Liver (tissue), 9 donors: ENCODE measurements around the gene FGF14. TPM values are rescaled to one million over a fixed set of nuclear protein-coding genes. Genes with fewer than 3 reads are reported as not detected.

Experiments
- DNase-seq: peaks from one replicate; pipeline ENCODE4 v3.0.0-alpha.2; 2017; ENCODE audit warnings: low spot score
- H3K27ac ChIP-seq, 2 donors: one replicate each; pipeline ENCODE4 v1.7.0; 2013; ENCODE audit warnings: inconsistent platforms in 2 of 2, low read length in 2 of 2, control low read depth in 1 of 2, low read depth in 1 of 2, mild to moderate bottlenecking in 1 of 2
- H3K27me3 ChIP-seq, 4 donors: one replicate each; pipeline versions ENCODE4 v1.6.1 to v1.7.0; 2013; ENCODE audit warnings: low read length in 3 of 4, inconsistent platforms in 1 of 4, mild to moderate bottlenecking in 1 of 4, moderate library complexity in 1 of 4; ENCODE audit not compliant: control insufficient read depth in 4 of 4, insufficient read depth in 4 of 4
- H3K36me3 ChIP-seq, 4 donors: one replicate each; pipeline versions ENCODE4 v1.6.1 to v1.7.0; 2013; ENCODE audit warnings: low read length in 3 of 4, mild to moderate bottlenecking in 3 of 4, low read depth in 1 of 4, moderate library complexity in 1 of 4; ENCODE audit not compliant: control insufficient read depth in 4 of 4, insufficient read depth in 3 of 4
- H3K4me1 ChIP-seq, 4 donors: one replicate each; pipeline versions ENCODE4 v1.6.1 to v1.7.0; 2013; ENCODE audit warnings: low read length in 3 of 4, mild to moderate bottlenecking in 3 of 4, moderate library complexity in 1 of 4; ENCODE audit not compliant: control insufficient read depth in 4 of 4, insufficient read depth in 4 of 4
- H3K4me3 ChIP-seq, 3 donors: one replicate each; pipeline versions ENCODE4 v1.6.1 to v1.7.0; 2013; ENCODE audit warnings: low read length in 3 of 3, control low read depth in 1 of 3, low read depth in 1 of 3, mild to moderate bottlenecking in 1 of 3
- H3K9ac ChIP-seq, 2 donors: one replicate each; pipeline ENCODE4 v1.7.0; 2013; ENCODE audit warnings: low read length in 2 of 2, mild to moderate bottlenecking in 2 of 2, moderate library complexity in 2 of 2, control low read depth in 1 of 2, low read depth in 1 of 2
- H3K9me3 ChIP-seq, 4 donors: one replicate each; pipeline versions ENCODE4 v1.6.1 to v1.7.0; 2013; ENCODE audit warnings: low read length in 3 of 4; ENCODE audit not compliant: control insufficient read depth in 4 of 4
- ATF3 ChIP-seq: IDR thresholded peaks from 2 replicates; pipeline ENCODE4 v1.6.1; 2016; ENCODE audit warnings: antibody characterized with exemption
- EGR1 ChIP-seq, 2 donors: IDR thresholded peaks; 2 replicates each; pipeline ENCODE4 v1.6.1; 2016 to 2018; ENCODE audit warnings: antibody characterized with exemption in 2 of 2, low read depth in 2 of 2
- FOXA1 ChIP-seq: IDR thresholded peaks from 2 replicates; pipeline ENCODE4 v1.6.1; 2016; ENCODE audit warnings: antibody characterized with exemption
- HNF4A ChIP-seq, 2 donors: conservative IDR thresholded peaks; 2 replicates each; pipeline ENCODE4 v1.6.1; 2016; ENCODE audit warnings: antibody characterized with exemption in 2 of 2, mild to moderate bottlenecking in 2 of 2
- HNF4G ChIP-seq: IDR thresholded peaks from 2 replicates; pipeline ENCODE4 v1.6.1; 2016; ENCODE audit warnings: antibody characterized with exemption
- JUND ChIP-seq, 2 donors: IDR thresholded peaks; 2 replicates each; pipeline ENCODE4 v1.6.1; 2016; ENCODE audit warnings: antibody characterized with exemption in 2 of 2
- NR2F2 ChIP-seq: IDR thresholded peaks from 2 replicates; pipeline ENCODE4 v1.6.1; 2016; ENCODE audit warnings: antibody characterized with exemption
- RAD21 ChIP-seq, 2 donors: IDR thresholded peaks; 2 replicates each; pipeline ENCODE4 v1.6.1; 2016; ENCODE audit warnings: antibody characterized with exemption in 2 of 2, mild to moderate bottlenecking in 2 of 2
- REST ChIP-seq: IDR thresholded peaks from 2 replicates; pipeline ENCODE4 v1.6.1; 2016; ENCODE audit warnings: antibody characterized with exemption, mild to moderate bottlenecking
- RXRA ChIP-seq, 2 donors: IDR thresholded peaks; 2 replicates each; pipeline ENCODE4 v1.6.1; 2017 to 2018; ENCODE audit warnings: antibody characterized with exemption in 2 of 2, mild to moderate bottlenecking in 1 of 2
- SP1 ChIP-seq: IDR thresholded peaks from 2 replicates; pipeline ENCODE4 v1.6.1; 2018; ENCODE audit warnings: antibody characterized with exemption, mild to moderate bottlenecking
- TAF1 ChIP-seq: conservative IDR thresholded peaks from 2 replicates; pipeline ENCODE4 v1.6.1; 2016; ENCODE audit warnings: antibody characterized with exemption, mild to moderate bottlenecking
- YY1 ChIP-seq: IDR thresholded peaks from 2 replicates; pipeline ENCODE4 v1.6.1; 2016; ENCODE audit warnings: antibody characterized with exemption, mild to moderate bottlenecking
- WGBS: extraction: QIAGEN DNeasy Blood & Tissue Kit; methylation state at CpG from one replicate; pipeline ENCODE4 v1.1.7; 2013; 5-methylcytosine and 5-hydroxymethylcytosine counted together
- polyA plus RNA-seq, 2 donors: library from polyadenylated mRNA; stranded (reverse) in 1 of 2; unstranded in 1 of 2; fragments of 200-250 nt in 1 of 2; fragments of >200 nt in 1 of 2; fragmentation: Nextera tagmentation in 1 of 2; extraction: Ambion mirVana in 1 of 2; gene quantifications; one replicate each; pipeline versions ENCODE4 v1.2.1 to v1.2.3, GENCODE V29; 2013 to 2015
- total RNA-seq, 2 donors: library from RNA; depleted of rRNA; stranded (reverse); fragments of >200 nt; gene quantifications; one replicate each; pipeline ENCODE4 v1.2.3, GENCODE V29; 2014
- TF ChIP-seq, protein P1 (sequence below): IDR thresholded peaks from 2 replicates; pipeline ENCODE4 v1.6.1; 2016; ENCODE audit warnings: antibody characterized with exemption
- TF ChIP-seq, protein P2 (sequence below): fragments of 150-350 bp; IDR thresholded peaks from 2 replicates; pipeline ENCODE4 v1.5.1; 2017; ENCODE audit warnings: improper control_type of control experiment, low read depth, low read length; ENCODE audit not compliant: missing input control
- donor health status: healthy.
- donor health status: healthy.
- donor health status: healthy.
- donor health status: healthy.
- donor health status: healthy.

FGF14 gene
- total and polyA plus RNA-seq, 4 donors = 0.05 to 3.3 (median 1.0) TPM

GRCh38 chr13:102089722-102090121, 312.1 kb downstream of the FGF14 start:
- H3K4me1 ChIP-seq = peaks cover 0 to 9% (median 2%) of the 10 kb centered on the region in 4 donors
- TF ChIP-seq YY1 = no peak
- no peak for TF ChIP-seq NR2F2
- no peak for TF ChIP-seq HNF4G
- TF ChIP-seq TAF1 = no peak
- no peak for TF ChIP-seq REST
- TF ChIP-seq SP1 = no peak
- TF ChIP-seq, protein P1, sequence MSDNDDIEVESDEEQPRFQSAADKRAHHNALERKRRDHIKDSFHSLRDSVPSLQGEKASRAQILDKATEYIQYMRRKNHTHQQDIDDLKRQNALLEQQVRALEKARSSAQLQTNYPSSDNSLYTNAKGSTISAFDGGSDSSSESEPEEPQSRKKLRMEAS = no peak

DNA sequence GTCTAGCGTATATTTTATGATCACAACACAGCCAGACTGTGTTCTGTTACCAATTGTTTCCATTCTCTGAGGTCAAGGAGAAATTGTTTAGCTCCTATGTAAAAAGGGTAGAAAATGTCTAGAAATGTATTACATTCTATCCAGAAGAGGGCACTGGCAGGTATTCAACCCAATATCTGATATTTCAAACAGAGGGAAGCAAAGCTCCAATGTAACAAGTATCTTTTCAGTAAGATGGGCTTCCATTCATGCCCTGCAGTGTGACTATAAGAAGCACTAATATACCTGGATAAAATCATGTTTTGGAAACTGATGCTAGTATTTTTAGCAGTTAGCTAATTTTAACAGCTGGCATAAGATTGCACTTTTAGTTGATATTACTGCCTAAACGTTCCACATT, 312.7 kb downstream of the FGF14 start:
- no peak for TF ChIP-seq JUND (IDR thresholded peaks at IDR 0.05)
- TF ChIP-seq, protein P2, sequence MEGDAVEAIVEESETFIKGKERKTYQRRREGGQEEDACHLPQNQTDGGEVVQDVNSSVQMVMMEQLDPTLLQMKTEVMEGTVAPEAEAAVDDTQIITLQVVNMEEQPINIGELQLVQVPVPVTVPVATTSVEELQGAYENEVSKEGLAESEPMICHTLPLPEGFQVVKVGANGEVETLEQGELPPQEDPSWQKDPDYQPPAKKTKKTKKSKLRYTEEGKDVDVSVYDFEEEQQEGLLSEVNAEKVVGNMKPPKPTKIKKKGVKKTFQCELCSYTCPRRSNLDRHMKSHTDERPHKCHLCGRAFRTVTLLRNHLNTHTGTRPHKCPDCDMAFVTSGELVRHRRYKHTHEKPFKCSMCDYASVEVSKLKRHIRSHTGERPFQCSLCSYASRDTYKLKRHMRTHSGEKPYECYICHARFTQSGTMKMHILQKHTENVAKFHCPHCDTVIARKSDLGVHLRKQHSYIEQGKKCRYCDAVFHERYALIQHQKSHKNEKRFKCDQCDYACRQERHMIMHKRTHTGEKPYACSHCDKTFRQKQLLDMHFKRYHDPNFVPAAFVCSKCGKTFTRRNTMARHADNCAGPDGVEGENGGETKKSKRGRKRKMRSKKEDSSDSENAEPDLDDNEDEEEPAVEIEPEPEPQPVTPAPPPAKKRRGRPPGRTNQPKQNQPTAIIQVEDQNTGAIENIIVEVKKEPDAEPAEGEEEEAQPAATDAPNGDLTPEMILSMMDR = peak; percentile 12
- peak; percentile 40 to 63 for TF ChIP-seq RAD21 (IDR thresholded peaks at IDR 0.05)
- H3K27ac ChIP-seq = no peak overlapping the region
- no peak overlapping the region for H3K4me3 ChIP-seq
- WGBS = 69% methylated on average over 2 of the region's 2 CpGs
- H3K9ac ChIP-seq = no peak overlapping the region
- H3K4me1 ChIP-seq = peaks cover 0 to 9% (median 2%) of the 10 kb centered on the region in 4 donors
- no peaks in the 10 kb centered on the region for H3K9me3 ChIP-seq
- no peaks in the 10 kb centered on the region for H3K36me3 ChIP-seq
- DNase-seq = no peak
- H3K27me3 ChIP-seq = no peaks in the 10 kb centered on the region

More at GRCh38 chr13:102089722-102090121, 312.1 kb downstream of the FGF14 start:
- Histone ChIP-seq H3K36me3 (no peaks in the 10 kb centered on the region), H3K27me3 (no peaks in the 10 kb centered on the region), H3K4me3 (no peak overlapping the region), H3K9ac (no peak overlapping the region), H3K9me3 (no peaks in the 10 kb centered on the region), H3K27ac (no peak overlapping the region)
- no peak for DNase-seq

GRCh38 chr13:102073251-102073650, 328.6 kb downstream of the FGF14 start:
- Histone ChIP-seq H3K27me3 (no peaks in the 10 kb centered on the region), H3K4me1 (no peaks in the 10 kb centered on the region), H3K4me3 (no peak overlapping the region), H3K9ac (no peak overlapping the region), H3K9me3 (no peaks in the 10 kb centered on the region), H3K27ac (no peak overlapping the region), H3K36me3 (no peaks in the 10 kb centered on the region)
- no peak for TF ChIP-seq RAD21 (IDR thresholded peaks at IDR 0.05)
- TF ChIP-seq TAF1 = no peak
- no peak for TF ChIP-seq EGR1 (IDR thresholded peaks at IDR 0.05; ENCODE audit: low read depth in 2 of 2)
- TF ChIP-seq SP1 = no peak
- TF ChIP-seq RXRA (IDR thresholded peaks at IDR 0.05) = no peak
- TF ChIP-seq JUND (IDR thresholded peaks at IDR 0.05) = no peak
- no peak for TF ChIP-seq FOXA1
- no peak for TF ChIP-seq HNF4A (conservative IDR thresholded peaks at IDR 0.05)
- no peak for TF ChIP-seq NR2F2
- no peak for TF ChIP-seq ATF3
- TF ChIP-seq HNF4G = no peak
- no peak for DNase-seq
- 76% methylated on average over 1 of the region's 1 CpG for WGBS
